GM23338 (cell line): ENCODE measurements around the gene ZNF784.

Experiments used
- CTCF ChIP-seq, 2 experiments: fragments of 200-600 bp in 1 of 2; sonication (generic) in 1 of 2; conservative IDR thresholded peaks; 2 replicates each; pipeline versions ENCODE4 v1.5.1 to v1.6.1; 2016 to 2017; ENCODE audit warnings: antibody characterized with exemption in 2 of 2, low read depth in 2 of 2, mild to moderate bottlenecking in 2 of 2, moderate library complexity in 1 of 2
- ETS1 ChIP-seq: IDR thresholded peaks from 2 replicates; pipeline ENCODE4 v1.6.1; 2016; ENCODE audit warnings: antibody characterized with exemption
- POLR2AphosphoS5 ChIP-seq: IDR thresholded peaks from 2 replicates; pipeline ENCODE4 v1.6.1; 2016; ENCODE audit warnings: antibody characterized with exemption, low read depth
- REST ChIP-seq: IDR thresholded peaks from one replicate; pipeline ENCODE4 v1.6.1; 2018; ENCODE audit warnings: antibody characterized with exemption; ENCODE audit not compliant: unreplicated experiment

DNA sequence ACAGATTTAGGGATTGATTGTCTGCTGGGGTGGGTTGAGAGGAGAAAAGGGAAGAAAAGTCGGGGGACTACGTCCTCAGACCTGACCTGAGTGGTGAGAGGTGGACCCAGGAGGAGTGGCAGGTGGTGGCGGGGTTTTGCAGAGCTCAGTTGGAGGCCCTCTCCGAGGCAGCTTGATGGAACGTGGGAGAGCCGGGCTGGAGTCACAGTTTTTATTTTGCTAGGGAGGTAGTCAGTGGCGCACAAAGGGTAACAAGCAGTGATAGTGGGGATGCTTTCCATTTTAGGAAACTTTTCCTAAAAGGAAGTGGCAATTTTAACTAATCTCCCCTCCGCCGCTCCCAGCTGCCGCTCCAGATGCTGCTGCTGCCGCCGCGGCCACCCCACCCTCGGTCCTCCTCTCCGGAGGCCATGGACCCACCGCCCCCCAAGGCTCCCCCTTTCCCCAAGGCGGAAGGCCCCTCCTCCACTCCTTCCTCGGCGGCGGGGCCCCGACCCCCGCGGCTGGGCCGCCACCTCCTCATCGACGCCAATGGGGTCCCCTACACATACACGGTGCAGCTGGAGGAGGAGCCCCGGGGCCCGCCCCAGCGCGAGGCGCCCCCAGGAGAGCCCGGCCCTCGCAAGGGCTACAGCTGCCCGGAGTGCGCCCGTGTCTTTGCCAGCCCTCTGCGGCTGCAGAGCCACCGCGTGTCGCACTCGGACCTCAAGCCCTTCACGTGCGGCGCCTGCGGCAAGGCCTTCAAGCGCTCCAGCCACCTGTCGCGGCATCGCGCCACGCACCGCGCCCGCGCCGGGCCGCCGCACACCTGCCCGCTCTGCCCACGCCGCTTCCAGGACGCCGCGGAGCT lies 18.0 kb upstream of the ZNF784 start:
- no peak for TF ChIP-seq CTCF (conservative IDR thresholded peaks at IDR 0.05; ENCODE audit: low read depth in 2 of 2)
- no peak for TF ChIP-seq REST
- TF ChIP-seq POLR2AphosphoS5, result no peak
- no peak for TF ChIP-seq ETS1
